H1 (cell line): ENCODE results near the gene LCP1. TPM values are rescaled to one million over a fixed set of nuclear protein-coding genes. Genes with fewer than 3 reads are reported as not detected.

Experiments
- CTCF ChIA-PET: fragments of 300-600 bp; sonication (Branson Sonifier 250); formaldehyde crosslinking; loops from one replicate; lab custom pipeline; 2021; ENCODE audit not compliant: partially characterized antibody; lab: Charles Lee
- POLR2A ChIA-PET: fragments of 300-600 bp; sonication (Branson Sonifier 250); formaldehyde crosslinking; loops from one replicate; lab custom pipeline; 2021; ENCODE audit warnings: inconsistent platforms; ENCODE audit not compliant: partially characterized antibody; lab: Charles Lee
- DNase-seq, 2 experiments: peaks; one replicate each; pipeline versions ENCODE4 v3.0.0 to v3.0.0-alpha.2; 2010 to 2022; ENCODE audit warnings: low spot score in 2 of 2, low read depth in 1 of 2, mixed read lengths in 1 of 2
- FAIRE-seq: peaks from 2 replicates; lab custom pipeline; 2011; peaks lifted over from hg19 to GRCh38; lab: Jason Lieb, UNC
- H2AFZ ChIP-seq: 2 replicates; pipeline ENCODE4 v1.8.1; 2012; ENCODE audit warnings: low read length, inconsistent platforms
- H2AK5ac ChIP-seq: 2 replicates; pipeline ENCODE4 v1.6.1; 2013; ENCODE audit warnings: low read depth, low read length
- H2BK120ac ChIP-seq: replicated peaks from 2 replicates; pipeline ENCODE3; 2013; ENCODE audit warnings: low read depth, low read length, inconsistent platforms
- H2BK12ac ChIP-seq: 2 replicates; pipeline ENCODE4 v1.6.1; 2013; ENCODE audit warnings: low read depth, low read length
- H2BK15ac ChIP-seq: 2 replicates; pipeline ENCODE4 v1.6.1; 2013; ENCODE audit warnings: low read length
- H2BK20ac ChIP-seq: 2 replicates; pipeline ENCODE4 v1.6.1; 2013; ENCODE audit warnings: low read length
- H2BK5ac ChIP-seq: 2 replicates; pipeline ENCODE4 v1.6.1; 2013; ENCODE audit warnings: low read depth, low read length
- H3K14ac ChIP-seq: 2 replicates; pipeline ENCODE4 v1.6.1; 2013; ENCODE audit warnings: inconsistent platforms; ENCODE audit not compliant: insufficient read length
- H3K18ac ChIP-seq: 2 replicates; pipeline ENCODE4 v1.6.1; 2013; ENCODE audit warnings: low read length; ENCODE audit errors: extremely low read depth
- H3K23ac ChIP-seq: 2 replicates; pipeline ENCODE4 v1.6.1; 2013; ENCODE audit warnings: inconsistent platforms; ENCODE audit not compliant: insufficient read length
- H3K23me2 ChIP-seq: 2 replicates; pipeline ENCODE4 v1.6.1; 2013; ENCODE audit warnings: low read depth, low read length
- H3K27ac ChIP-seq: 2 replicates; pipeline ENCODE4 v1.6.1; 2011; ENCODE audit warnings: low read depth, low read length, inconsistent platforms
- H3K27me3 ChIP-seq, 4 experiments: replicated peaks in 1 of 4; 1 replicate in 1 of 4; 2 replicates in 3 of 4; pipeline versions ENCODE4 v1.6.1 to v1.8.1; 2011 to 2013; ENCODE audit warnings: low read length in 3 of 4, mild to moderate bottlenecking in 3 of 4, inconsistent platforms in 2 of 4, mixed read lengths in 2 of 4, moderate library complexity in 1 of 4; ENCODE audit not compliant: control insufficient read depth in 3 of 4, insufficient read depth in 3 of 4; ENCODE audit errors: extremely low read depth in 1 of 4
- H3K36me3 ChIP-seq, 4 experiments: 2 replicates each; pipeline versions ENCODE4 v1.6.1 to v1.8.1; 2011 to 2013; ENCODE audit warnings: mild to moderate bottlenecking in 4 of 4, low read length in 3 of 4, moderate library complexity in 2 of 4, control low read depth in 1 of 4, inconsistent platforms in 1 of 4; ENCODE audit not compliant: insufficient read depth in 4 of 4, control insufficient read depth in 2 of 4
- H3K4ac ChIP-seq: replicated peaks from 2 replicates; pipeline ENCODE3; 2013; ENCODE audit warnings: low read length, low read depth, mixed read lengths, inconsistent platforms; ENCODE audit not compliant: insufficient read length
- H3K4me1 ChIP-seq, 4 experiments: replicated peaks in 1 of 4; 1 replicate in 1 of 4; 2 replicates in 3 of 4; pipeline versions ENCODE4 v1.6.1 to v1.8.1; 2011 to 2013; ENCODE audit warnings: low read length in 3 of 4, inconsistent platforms in 2 of 4, mixed read lengths in 1 of 4; ENCODE audit not compliant: insufficient read depth in 4 of 4, control insufficient read depth in 3 of 4
- H3K4me2 ChIP-seq, 2 experiments: 2 replicates each; pipeline versions ENCODE4 v1.6.1 to v1.8.1; 2011 to 2013; ENCODE audit warnings: low read depth in 2 of 2, low read length in 2 of 2, control low read depth in 1 of 2, inconsistent platforms in 1 of 2, mild to moderate bottlenecking in 1 of 2; ENCODE audit not compliant: insufficient read depth in 1 of 2
- H3K4me3 ChIP-seq, 4 experiments: fragments of 200-600, 300-600 bp in 1 of 4; sonication (generic), shearing (Covaris generic), sonication (Bioruptor Twin) in 1 of 4; 2 replicates each; pipeline versions ENCODE4 v1.5.1 to v1.8.1; 2011 to 2016; ENCODE audit warnings: low read length in 4 of 4, low read depth in 3 of 4, control low read depth in 2 of 4, inconsistent platforms in 2 of 4, mild to moderate bottlenecking in 2 of 4, mixed read lengths in 1 of 4, moderate library complexity in 1 of 4; ENCODE audit not compliant: insufficient read depth in 2 of 4; ENCODE audit errors: extremely low read depth in 1 of 4
- H3K56ac ChIP-seq: replicated peaks from 2 replicates; pipeline ENCODE3; 2013; ENCODE audit warnings: low read depth, mild to moderate bottlenecking, mixed read lengths, low read length, inconsistent platforms; ENCODE audit not compliant: insufficient read length
- H3K79me1 ChIP-seq: 2 replicates; pipeline ENCODE4 v1.6.1; 2013; ENCODE audit warnings: low read depth, low read length, control low read depth
- H3K79me2 ChIP-seq, 2 experiments: 2 replicates each; pipeline versions ENCODE4 v1.6.1 to v1.8.1; 2012 to 2013; ENCODE audit warnings: low read length in 2 of 2, mild to moderate bottlenecking in 2 of 2, inconsistent platforms in 1 of 2; ENCODE audit not compliant: insufficient read depth in 2 of 2, control insufficient read depth in 1 of 2
- H3K9ac ChIP-seq, 4 experiments: replicated peaks in 1 of 4; 1 replicate in 1 of 4; 2 replicates in 3 of 4; pipeline versions ENCODE4 v1.6.1 to v1.8.1; 2011 to 2013; ENCODE audit warnings: low read depth in 3 of 4, low read length in 3 of 4, control low read depth in 2 of 4, mild to moderate bottlenecking in 2 of 4, moderate library complexity in 2 of 4, inconsistent platforms in 1 of 4; ENCODE audit errors: extremely low read depth in 1 of 4
- H3K9me3 ChIP-seq, 2 experiments: 2 replicates each; pipeline versions ENCODE4 v1.6.1 to v1.8.1; 2012 to 2013; ENCODE audit warnings: mild to moderate bottlenecking in 2 of 2, moderate library complexity in 2 of 2, control low read depth in 1 of 2, inconsistent platforms in 1 of 2, low read depth in 1 of 2, low read length in 1 of 2, mixed read lengths in 1 of 2; ENCODE audit not compliant: insufficient read depth in 2 of 2
- H4K20me1 ChIP-seq, 2 experiments: replicated peaks in 1 of 2; 2 replicates each; pipeline versions ENCODE3 to v1.8.1; 2011 to 2013; ENCODE audit warnings: inconsistent platforms in 2 of 2, low read length in 2 of 2, mild to moderate bottlenecking in 1 of 2; ENCODE audit not compliant: insufficient read depth in 2 of 2, control insufficient read depth in 1 of 2
- H4K5ac ChIP-seq: 2 replicates; pipeline ENCODE4 v1.6.1; 2013; ENCODE audit warnings: low read length, low read depth, mixed read lengths, inconsistent platforms; ENCODE audit not compliant: insufficient read length
- H4K8ac ChIP-seq: 2 replicates; pipeline ENCODE4 v1.8.0; 2013; ENCODE audit warnings: mild to moderate bottlenecking, moderate library complexity, low read length, inconsistent platforms; ENCODE audit not compliant: insufficient read depth; ENCODE audit errors: extremely low read depth
- H4K91ac ChIP-seq: replicated peaks from 2 replicates; pipeline ENCODE3; 2013; ENCODE audit warnings: low read length, mixed read lengths, inconsistent platforms; ENCODE audit not compliant: insufficient read length
- ASH2L ChIP-seq: fragments of 200-600, 300-600 bp; sonication (generic); IDR thresholded peaks from one replicate; pipeline ENCODE4 v1.7.1; 2017; ENCODE audit warnings: low read length
- BCL11A ChIP-seq, 2 experiments: IDR thresholded peaks; one replicate each; pipeline ENCODE4 v1.6.1; 2011; ENCODE audit warnings: low read depth in 2 of 2, low read length in 2 of 2, mild to moderate bottlenecking in 2 of 2
- BRCA1 ChIP-seq: IDR thresholded peaks from 2 replicates; pipeline ENCODE4 v1.6.1; 2012; ENCODE audit warnings: low read depth, low read length, improper control_type of control experiment
- CBX8 ChIP-seq: fragments of 300-800, 300-1000 bp; sonication (generic); IDR thresholded peaks from 2 replicates; pipeline ENCODE4 v1.7.1; 2016; ENCODE audit warnings: low read depth, low read length, borderline replicate concordance
- EZH2 ChIP-seq: fragments of 200-600 bp; sonication (generic); IDR thresholded peaks from 2 replicates; pipeline ENCODE4 v1.7.1; 2012; ENCODE audit warnings: low read depth, mild to moderate bottlenecking, moderate library complexity, low read length, inconsistent platforms; ENCODE audit not compliant: severe bottlenecking
- FOSL1 ChIP-seq: IDR thresholded peaks from 2 replicates; pipeline ENCODE4 v1.6.1; 2011; ENCODE audit warnings: mild to moderate bottlenecking, low read depth, low read length, moderate library complexity; ENCODE audit not compliant: insufficient read depth
- GTF2F1 ChIP-seq: IDR thresholded peaks from 2 replicates; pipeline ENCODE4 v1.6.1; 2012; ENCODE audit warnings: low read depth, low read length, improper control_type of control experiment, borderline replicate concordance
- KDM4A ChIP-seq: IDR thresholded peaks from one replicate; pipeline ENCODE4 v1.7.1; 2012; ENCODE audit warnings: low read depth, mild to moderate bottlenecking, moderate library complexity, low read length, inconsistent platforms; ENCODE audit not compliant: severe bottlenecking
- RFX5 ChIP-seq: IDR thresholded peaks from 2 replicates; pipeline ENCODE4 v1.6.1; 2011; ENCODE audit warnings: low read depth, low read length, improper control_type of control experiment, borderline replicate concordance
- SIX5 ChIP-seq: IDR thresholded peaks from 2 replicates; pipeline ENCODE4 v1.6.1; 2011; ENCODE audit warnings: mild to moderate bottlenecking, low read depth, low read length
- SP4 ChIP-seq: IDR thresholded peaks from 2 replicates; pipeline ENCODE4 v1.6.1; 2012; ENCODE audit warnings: low read length, inconsistent platforms
- TBP ChIP-seq: IDR thresholded peaks from 2 replicates; pipeline ENCODE4 v1.6.1; 2011; ENCODE audit warnings: low read depth, low read length, improper control_type of control experiment
- TCF12 ChIP-seq: IDR thresholded peaks from 2 replicates; pipeline ENCODE4 v1.6.1; 2011; ENCODE audit warnings: low read depth, mild to moderate bottlenecking, low read length
- WGBS, 2 experiments: shearing (Covaris generic) in 1 of 2; methylation state at CpG; one replicate each; pipeline versions ENCODE4 v1.1.6 to v1.1.7; 2013 to 2015; ENCODE audit warnings: low lambda C conversion rate in 2 of 2, mixed read lengths in 2 of 2, inconsistent platforms in 1 of 2, low coverage in 1 of 2, missing lambda C conversion rate in 1 of 2; ENCODE audit not compliant: insufficient replicate concordance in 2 of 2, insufficient coverage in 1 of 2, insufficient read length in 1 of 2; ENCODE audit errors: extremely low coverage in 1 of 2, missing lambda C conversion rate in 1 of 2; 5-methylcytosine and 5-hydroxymethylcytosine counted together
- polyA plus RNA-seq, 7 experiments: library from polyadenylated mRNA; depleted of rRNA in 3 of 7; stranded (reverse) in 5 of 7; unstranded in 2 of 7; fragments of >200 nt in 5 of 7; fragments of 200-250 nt in 2 of 7; gene quantifications; 1 replicate in 5 of 7; 2 replicates in 1 of 7; 4 replicates in 1 of 7; pipeline versions ENCODE4 v1.2.1 to v1.2.3, GENCODE V29; 2011 to 2013; ENCODE audit warnings: missing spikeins in 2 of 7, mixed read lengths in 2 of 7
- total RNA-seq: library from RNA; stranded (reverse); fragmentation: NEBNext Ultra II Directional; extraction: Animal tissue kit (Norgen Biotek cat#: 25700); gene quantifications from 2 replicates; pipeline ENCODE4 v1.2.1, GENCODE V29; 2021

The LCP1 gene
- total and polyA plus RNA-seq, 2 of the 8 experiments (the other 6 are each of a cell fraction or from before 2014, with no cell fraction given): 0.65 to 4.3 TPM

- peaks cover 0 to 4% (median 2%) of the 10 kb centered on the region in 4 experiments; a peak in 2 of 7 replicates for H3K4me1 ChIP-seq
- H2AK5ac ChIP-seq: no peak overlapping the region
- CTCF ChIA-PET: interaction anchor here (3.5 kb wide), 1 partner anchor 9 kb away, joined by 21 read pairs; no protein-coding TSS in a partner anchor
- H3K36me3 ChIP-seq: no peaks in the 10 kb centered on the region
- POLR2A ChIA-PET: no interaction called here
- no peaks in the 10 kb centered on the region for H3K9me3 ChIP-seq
- DNase-seq: no peak
- H3K56ac ChIP-seq: no peak overlapping the region
- no peak overlapping the region for H2AFZ ChIP-seq
- no peak for FAIRE-seq
- no peak for TF ChIP-seq ASH2L
- TF ChIP-seq RFX5: no peak
- no peak for TF ChIP-seq GTF2F1
- no peak for TF ChIP-seq BCL11A (IDR thresholded peaks at IDR 0.05; ENCODE audit: low read depth in 2 of 2, low read length in 2 of 2)
- no peak for TF ChIP-seq FOSL1
- TF ChIP-seq EZH2: no peak
- no peak for TF ChIP-seq BRCA1
- no peak for TF ChIP-seq KDM4A
- TF ChIP-seq SIX5: no peak
- no peak for TF ChIP-seq SP4
- TF ChIP-seq TBP: no peak
- TF ChIP-seq CBX8: no peak
- TF ChIP-seq TCF12: no peak
- TF ChIP-seq, all 59 proteins: peak for 0
- no peak overlapping the region for H3K14ac ChIP-seq
- no peak overlapping the region for H4K91ac ChIP-seq
- no peak overlapping the region for H2BK20ac ChIP-seq
- 100% methylated on average over 2 of the region's 2 CpGs; no CpG with 5 or more reads in 1 of the 2 experiments for WGBS, 2 experiments
- H3K18ac ChIP-seq: no peak overlapping the region
- no peak overlapping the region for H3K9ac ChIP-seq
- H3K4me2 ChIP-seq: no peak overlapping the region
- H2BK15ac ChIP-seq: no peak overlapping the region
- no peaks in the 10 kb centered on the region for H3K79me1 ChIP-seq
- H3K27me3 ChIP-seq: no peaks in the 10 kb centered on the region
- H3K23ac ChIP-seq: no peak overlapping the region
- no peak overlapping the region for H4K5ac ChIP-seq
- no peak overlapping the region for H3K4ac ChIP-seq
- no peaks in the 10 kb centered on the region for H4K20me1 ChIP-seq
- no peak overlapping the region for H2BK120ac ChIP-seq
- H2BK12ac ChIP-seq: no peak overlapping the region
- H3K23me2 ChIP-seq: no peaks in the 10 kb centered on the region
- H4K8ac ChIP-seq: no peak overlapping the region
- no peak overlapping the region for H3K4me3 ChIP-seq
- no peaks in the 10 kb centered on the region for H3K79me2 ChIP-seq
- H2BK5ac ChIP-seq: no peak overlapping the region
- no peak overlapping the region for H3K27ac ChIP-seq
These were observed 47.5 kb downstream of the LCP1 start for GRCh38 chr13:46134494-46134893.
